Central memory CD4-positive, alpha-beta T cell (primary cell): ENCODE measurements around the gene CD69.
"Not testable (repeated sequence)": the region's sequence is repeated elsewhere in the genome, so short reads cannot be mapped to it uniquely, and the experiment has no call there.

ENCODE experiments used
- DNase-seq: peaks from one replicate; pipeline ENCODE4 v3.0.0; 2022

The CD69 gene

DNA sequence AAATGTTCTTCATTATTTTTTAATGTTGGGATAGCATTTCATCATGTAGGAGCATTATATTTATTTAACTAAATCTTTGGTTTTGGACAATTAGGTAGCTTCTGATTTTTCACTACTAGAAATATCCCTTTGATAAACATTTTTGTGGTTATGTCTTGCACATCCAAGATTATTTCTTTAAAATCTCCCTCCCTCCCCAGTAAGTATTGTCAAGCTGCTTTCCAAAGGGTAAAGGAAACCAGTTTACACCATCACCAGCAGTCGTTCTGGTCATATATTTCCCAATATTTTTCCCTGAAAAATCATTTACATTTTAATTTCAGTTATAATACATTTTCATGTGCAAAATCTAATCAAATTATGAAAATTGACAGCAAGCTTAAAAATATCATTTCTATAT is 11.1 kb downstream of the CD69 start:
- no peak for DNase-seq

DNA sequence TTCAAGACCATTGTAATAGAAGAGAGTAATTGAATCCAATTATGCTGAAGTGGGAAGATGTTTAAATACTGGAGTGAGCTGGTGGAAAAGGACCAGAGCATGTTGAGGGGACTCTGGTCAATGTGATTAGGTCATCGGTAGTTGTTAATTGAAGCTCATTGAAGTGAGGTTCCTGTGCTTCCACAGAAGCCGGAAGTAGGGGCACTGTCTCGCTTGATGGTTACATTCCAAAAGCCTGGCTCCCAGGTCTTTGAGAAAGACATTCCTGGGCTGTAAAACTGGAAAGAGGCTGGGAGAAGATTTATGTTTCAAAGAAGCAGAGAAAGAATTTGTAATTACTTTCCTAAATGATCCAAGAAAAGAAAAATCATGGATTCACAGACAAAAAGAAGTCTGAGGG is 15.5 kb downstream of the CD69 start:
- DNase-seq = no peak

- DNase-seq = peak; percentile 53
These were observed 18.0 kb downstream of the CD69 start for GRCh38 chr12:9742661-9743060.

GRCh38 chr12:9741726-9742125 is 19.0 kb downstream of the CD69 start:
- DNase-seq = peak; percentile 93

DNA sequence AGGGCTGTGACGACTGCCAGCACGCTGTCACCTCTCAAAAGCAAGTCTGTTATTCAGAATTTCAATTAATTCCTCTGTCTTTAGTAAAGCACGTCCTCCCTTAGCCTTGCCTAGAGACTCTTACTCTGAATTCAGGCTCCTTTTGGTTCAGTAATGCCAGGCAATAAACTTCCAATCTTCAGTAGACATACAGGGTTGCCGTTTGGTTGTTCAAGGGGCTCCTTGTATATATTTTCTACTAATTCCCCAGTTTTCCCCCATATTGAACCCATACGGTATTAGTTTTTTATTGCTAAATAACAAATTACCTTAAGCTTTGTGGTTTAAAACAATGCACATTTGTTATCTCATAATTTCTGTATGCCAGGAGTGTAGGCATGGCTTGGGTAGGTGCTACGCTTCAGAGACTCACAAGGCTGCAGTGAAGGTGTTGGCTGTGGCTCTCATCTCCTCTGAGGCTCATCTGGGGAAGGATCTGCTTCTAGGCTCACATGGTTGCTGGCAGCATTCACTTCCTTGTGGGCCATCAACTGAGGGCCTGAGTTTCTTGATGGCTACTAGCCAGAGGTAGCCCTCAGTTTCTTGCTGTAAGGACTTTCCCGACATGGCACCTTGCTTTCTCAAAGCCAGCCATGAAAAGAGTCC is 20.5 kb downstream of the CD69 start:
- DNase-seq = peak; percentile 25

GRCh38 chr12:9739404-9740105 is 21.1 kb downstream of the CD69 start:
- not testable (repeated sequence) for DNase-seq

DNA sequence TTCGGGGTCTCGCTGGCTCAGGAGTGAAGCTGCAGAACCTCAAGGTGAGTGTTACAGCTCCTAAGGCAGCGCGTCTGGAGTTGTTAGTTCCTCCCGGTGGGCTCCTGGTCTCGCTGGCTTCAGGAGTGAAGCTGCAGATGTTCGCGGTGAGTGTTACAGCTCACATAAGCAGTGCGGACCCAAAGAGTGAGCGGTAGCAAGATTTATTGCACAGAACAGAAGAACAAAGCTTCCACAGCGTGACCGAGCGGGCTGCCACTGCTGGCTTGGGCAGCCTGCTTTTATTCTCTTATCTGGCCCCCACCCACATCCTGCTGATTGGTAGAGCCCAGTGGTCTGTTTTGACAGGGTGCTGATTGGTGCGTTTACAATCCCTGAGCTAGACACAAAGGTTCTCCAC is 21.8 kb downstream of the CD69 start:
- not testable (repeated sequence) for DNase-seq

DNA sequence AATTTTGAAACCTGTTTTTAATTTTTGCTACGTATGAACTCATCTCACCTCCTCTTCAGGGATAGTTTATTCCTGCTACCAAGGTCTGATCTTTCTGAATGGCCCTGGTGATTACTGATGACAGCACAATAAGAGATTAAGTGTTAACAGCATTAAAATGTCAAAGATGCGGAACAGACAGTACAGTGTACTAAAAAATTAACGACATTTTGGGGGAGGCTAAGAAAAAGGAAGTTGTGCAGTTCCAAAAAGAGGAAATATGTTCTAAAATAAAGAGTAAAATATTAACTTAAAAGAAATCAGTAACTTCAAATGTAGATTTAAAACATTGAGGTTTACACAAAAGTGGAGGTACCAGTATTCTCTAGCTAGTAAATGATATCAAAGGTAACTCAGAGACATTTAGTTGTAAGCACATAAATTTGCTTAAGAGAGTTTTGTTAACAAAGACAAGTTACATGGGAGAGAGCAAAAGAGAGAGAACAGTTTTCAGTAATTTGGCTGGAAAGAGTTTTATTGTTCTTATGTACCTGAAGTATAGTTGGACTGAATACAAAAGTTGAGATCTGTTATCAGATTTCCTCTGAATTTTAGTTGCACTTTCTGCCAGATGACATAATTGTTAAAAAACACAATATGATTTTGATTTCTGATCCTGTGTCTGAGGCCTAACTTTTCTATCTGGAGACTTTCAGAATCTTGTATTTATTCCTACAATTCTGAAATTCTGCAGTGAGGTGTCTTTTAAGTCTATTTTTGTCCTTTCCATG is 23.6 kb downstream of the CD69 start:
- peak; percentile 37 for DNase-seq

DNA sequence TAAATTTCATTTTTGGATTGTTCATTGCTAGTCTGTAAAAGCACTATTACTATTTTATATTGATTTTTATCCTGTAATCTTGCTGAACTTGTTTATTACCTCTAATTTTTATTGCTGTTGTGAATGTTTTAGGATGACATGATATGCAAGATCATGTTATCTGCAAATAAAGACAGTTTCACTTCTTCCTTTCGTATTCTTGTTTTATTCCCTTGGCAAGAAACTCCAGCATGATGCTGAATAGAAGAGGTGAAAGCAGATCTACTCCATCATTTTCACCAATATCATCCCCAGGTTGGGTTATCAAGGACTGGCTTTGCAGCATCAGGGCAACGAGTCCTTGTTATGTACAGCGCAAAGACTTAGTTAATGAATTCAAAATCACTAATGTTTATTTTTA is 25.1 kb downstream of the CD69 start:
- no peak for DNase-seq

- DNase-seq = no peak
These were observed 27.7 kb downstream of the CD69 start, which contains the start of gene CLECL1 for GRCh38 chr12:9732921-9733461. Gene CLECL1 (minus strand): TSS chr12:9733097.

DNA sequence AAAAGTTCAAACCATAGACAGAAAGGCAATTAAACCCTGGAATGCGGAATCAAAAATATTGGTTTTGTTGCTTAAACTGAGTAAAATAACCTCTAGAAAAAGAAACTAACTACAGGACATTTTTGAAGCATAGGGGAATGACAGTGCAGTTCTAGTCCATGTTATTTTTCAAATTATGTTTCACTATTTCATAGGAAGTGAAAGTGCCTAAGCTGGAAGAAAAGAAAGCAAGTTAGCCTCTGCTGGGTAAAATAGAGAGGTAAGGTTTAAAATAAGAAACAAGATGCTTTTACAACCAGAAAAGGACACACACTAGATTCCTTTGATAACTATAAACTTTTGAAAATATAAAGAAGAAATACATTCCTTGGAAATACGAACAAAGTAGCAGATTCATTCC is 28.9 kb downstream of the CD69 start:
- DNase-seq = no peak

DNA sequence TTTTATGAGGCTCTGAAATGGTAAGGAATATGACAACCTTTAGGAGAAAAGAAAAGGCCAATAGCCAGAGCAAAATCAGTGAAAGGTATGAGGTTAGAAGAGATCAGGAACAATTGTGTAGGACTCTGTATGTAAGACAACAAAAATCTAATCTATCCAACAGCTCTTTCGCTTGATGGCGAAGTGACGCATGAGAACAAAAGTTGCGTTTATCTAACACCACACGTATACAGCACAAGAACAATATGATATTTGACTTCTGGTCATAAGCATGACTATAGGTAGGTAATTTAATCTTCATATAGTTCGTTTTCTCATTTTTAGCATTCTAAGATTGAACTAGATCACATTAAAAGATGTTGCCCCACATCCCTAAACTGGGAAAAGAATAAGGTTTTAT is 29.3 kb downstream of the CD69 start:
- DNase-seq = no peak

DNA sequence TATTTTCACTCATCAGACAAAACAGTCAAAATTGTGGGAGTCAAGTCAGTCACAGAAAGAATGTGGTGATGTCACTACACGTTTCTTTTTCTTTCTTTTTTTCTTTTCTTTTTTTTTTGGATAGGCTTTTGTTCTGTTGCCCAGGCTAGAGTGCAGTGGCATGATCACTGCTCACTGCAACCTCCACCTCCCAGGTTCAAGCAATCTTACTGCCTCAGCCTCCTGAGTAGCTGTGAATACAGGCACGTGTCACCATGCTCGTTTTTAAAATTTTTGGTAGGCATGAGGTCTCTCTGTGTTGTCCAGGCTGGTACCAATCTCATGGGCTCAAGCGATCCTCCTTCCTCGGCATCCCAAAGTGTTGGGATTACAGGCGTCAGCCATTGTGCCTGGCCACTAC is 30.1 kb downstream of the CD69 start:
- DNase-seq = no peak

DNA sequence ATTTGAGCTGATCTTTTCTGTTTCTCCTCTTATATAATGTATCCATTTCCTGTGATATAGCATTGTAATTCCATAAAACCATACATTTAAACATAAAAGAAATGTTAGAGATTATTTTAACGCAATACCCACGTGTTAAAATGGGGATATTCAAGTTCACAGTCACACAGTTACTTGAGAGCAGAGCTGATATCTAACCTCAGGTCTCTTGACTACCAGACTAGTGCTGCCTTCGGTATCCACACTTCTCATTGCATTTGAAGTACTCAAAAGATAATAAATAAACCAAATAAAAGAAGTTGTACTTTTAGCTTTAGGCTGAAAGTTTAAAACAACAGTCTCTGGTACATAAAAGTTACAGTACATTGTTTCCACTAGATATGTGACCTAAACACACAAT is 30.7 kb downstream of the CD69 start:
- no peak for DNase-seq

GRCh38 chr12:9729082-9729481 is 31.6 kb downstream of the CD69 start:
- no peak for DNase-seq

DNA sequence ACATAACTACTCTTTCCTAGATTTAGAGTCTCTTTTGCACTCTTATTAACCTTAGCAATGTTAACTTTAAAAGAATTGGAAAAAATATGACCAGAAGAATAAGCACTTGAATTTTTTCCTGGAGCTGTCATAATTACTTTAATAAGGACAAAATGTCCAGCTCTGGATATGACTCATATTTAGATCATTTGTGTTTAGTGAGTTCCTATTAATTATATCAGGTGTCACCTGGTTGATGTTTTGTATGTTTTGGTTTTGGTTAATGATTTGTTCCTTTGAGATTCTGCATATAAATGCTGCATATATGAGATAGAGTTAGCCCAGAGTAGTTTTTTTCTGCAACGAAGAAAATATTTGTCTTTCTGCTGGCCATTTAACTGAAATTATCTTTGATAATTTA is 32.9 kb downstream of the CD69 start:
- DNase-seq = no peak

DNA sequence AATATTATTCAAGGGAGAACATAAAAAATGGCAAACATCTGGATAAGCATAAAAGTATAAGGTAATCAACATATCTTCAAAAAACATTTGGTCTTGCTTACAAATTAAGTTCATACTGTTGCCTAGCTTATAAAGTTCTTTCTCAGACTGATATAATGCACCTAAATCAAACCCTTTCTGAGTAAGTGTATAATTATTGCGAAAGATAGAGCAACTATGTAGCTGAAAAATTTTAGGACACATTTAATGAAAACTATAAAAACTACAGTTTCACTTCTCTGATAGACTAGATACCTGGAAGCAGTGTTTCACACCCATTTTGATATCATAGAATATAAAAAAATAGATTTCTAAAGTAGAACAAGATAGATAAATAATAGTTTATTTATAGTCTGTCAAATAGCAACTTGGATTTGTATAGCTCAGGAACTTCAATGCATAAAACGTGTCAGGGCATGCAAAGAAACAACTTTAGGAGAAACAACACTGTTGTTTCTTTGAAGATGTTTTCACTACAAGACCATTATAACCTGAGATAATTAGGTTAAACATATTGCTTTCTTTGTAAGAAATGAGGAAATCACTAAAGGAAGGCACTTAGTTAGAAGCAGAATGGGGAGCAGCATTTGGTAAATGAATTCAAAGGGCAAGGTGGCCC is 35.4 kb downstream of the CD69 start:
- no peak for DNase-seq

DNA sequence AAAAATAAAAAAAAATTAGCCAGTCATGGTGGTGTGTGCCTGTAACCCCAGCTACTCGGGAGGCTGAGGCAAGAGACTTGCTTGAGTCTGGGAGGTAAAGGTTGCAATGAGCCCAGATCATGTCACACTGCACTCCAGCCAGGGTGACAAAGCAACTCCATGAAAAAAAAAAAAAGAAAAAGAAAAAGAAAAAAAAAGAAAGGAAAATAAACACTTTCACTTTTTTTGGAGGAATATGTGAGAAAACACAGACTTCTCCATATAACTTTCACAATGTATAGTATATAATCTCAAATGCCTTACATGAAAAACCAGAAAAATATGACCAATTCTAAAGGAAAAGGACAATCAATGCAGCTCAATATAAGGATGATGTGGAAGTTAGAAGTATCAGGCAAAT is 36.7 kb downstream of the CD69 start:
- DNase-seq = no peak

GRCh38 chr12:9721394-9722092 is 39.2 kb downstream of the CD69 start:
- DNase-seq = no peak

- DNase-seq = no peak
These were observed 40.9 kb downstream of the CD69 start for GRCh38 chr12:9719790-9720189.

- no peak for DNase-seq
These were observed 41.7 kb downstream of the CD69 start for GRCh38 chr12:9718968-9719367.
